ENCODE data around the gene SPSB4.

Gene SPSB4

DNA sequence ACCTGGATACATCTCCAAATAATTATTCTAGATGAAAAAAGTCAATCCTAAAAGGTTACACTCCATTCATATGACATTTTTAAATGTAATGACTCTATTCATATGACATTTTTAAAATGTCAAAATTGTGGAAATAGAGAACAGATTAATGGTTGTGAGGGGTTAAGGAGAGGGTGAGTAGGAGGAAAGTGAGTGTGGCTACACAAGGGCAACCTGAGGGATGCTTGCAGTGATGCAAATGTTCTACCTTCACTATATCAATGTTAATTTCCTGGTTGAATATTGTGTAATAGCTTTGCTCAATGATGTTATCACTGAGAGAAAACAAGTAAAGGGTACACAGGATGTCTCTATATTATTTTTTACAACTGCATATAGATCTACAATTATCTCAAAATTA is 125.6 kb downstream of the SPSB4 start:
- TF ChIP-seq ZNF140 (tag by site-specific recombination; IDR thresholded peaks at IDR 0.05) (no peak), ZNF10 (tag by site-specific recombination; IDR thresholded peaks at IDR 0.05) (no peak), ZNF366 (tag by site-specific recombination; conservative IDR thresholded peaks at IDR 0.05) (no peak), ZNF174 (tag by site-specific recombination; IDR thresholded peaks at IDR 0.05) (no peak), TRIM28 (IDR thresholded peaks at IDR 0.05; ENCODE audit: borderline replicate concordance, low read length) (no peak), ZIC2 (tag by site-specific recombination; IDR thresholded peaks at IDR 0.05) (no peak), ZNF311 (tag by site-specific recombination; IDR thresholded peaks at IDR 0.05; ENCODE audit: borderline replicate concordance) (no peak), ZBTB7A (tag by site-specific recombination; IDR thresholded peaks at IDR 0.05; ENCODE audit: low read depth) (no peak), ZNF785 (tag by site-specific recombination; IDR thresholded peaks at IDR 0.05) (no peak), PRDM1 (tag by site-specific recombination; IDR thresholded peaks at IDR 0.05) (no peak), ZBTB20 (tag by site-specific recombination; IDR thresholded peaks at IDR 0.05) (no peak), KLF1 (tag by site-specific recombination; IDR thresholded peaks at IDR 0.05) (no peak), ZNF169 (tag by site-specific recombination; IDR thresholded peaks at IDR 0.05) (no peak), ZNF155 (tag by site-specific recombination; IDR thresholded peaks at IDR 0.05) (no peak)
- TF ChIP-seq, protein P1, sequence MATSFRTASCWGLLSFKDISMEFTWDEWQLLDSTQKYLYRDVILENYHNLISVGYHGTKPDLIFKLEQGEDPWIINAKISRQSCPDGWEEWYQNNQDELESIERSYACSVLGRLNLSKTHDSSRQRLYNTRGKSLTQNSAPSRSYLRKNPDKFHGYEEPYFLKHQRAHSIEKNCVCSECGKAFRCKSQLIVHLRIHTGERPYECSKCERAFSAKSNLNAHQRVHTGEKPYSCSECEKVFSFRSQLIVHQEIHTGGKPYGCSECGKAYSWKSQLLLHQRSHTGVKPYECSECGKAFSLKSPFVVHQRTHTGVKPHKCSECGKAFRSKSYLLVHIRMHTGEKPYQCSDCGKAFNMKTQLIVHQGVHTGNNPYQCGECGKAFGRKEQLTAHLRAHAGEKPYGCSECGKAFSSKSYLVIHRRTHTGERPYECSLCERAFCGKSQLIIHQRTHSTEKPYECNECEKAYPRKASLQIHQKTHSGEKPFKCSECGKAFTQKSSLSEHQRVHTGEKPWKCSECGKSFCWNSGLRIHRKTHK (tag by site-specific recombination; IDR thresholded peaks at IDR 0.05) = no peak
- TF ChIP-seq, protein P2, sequence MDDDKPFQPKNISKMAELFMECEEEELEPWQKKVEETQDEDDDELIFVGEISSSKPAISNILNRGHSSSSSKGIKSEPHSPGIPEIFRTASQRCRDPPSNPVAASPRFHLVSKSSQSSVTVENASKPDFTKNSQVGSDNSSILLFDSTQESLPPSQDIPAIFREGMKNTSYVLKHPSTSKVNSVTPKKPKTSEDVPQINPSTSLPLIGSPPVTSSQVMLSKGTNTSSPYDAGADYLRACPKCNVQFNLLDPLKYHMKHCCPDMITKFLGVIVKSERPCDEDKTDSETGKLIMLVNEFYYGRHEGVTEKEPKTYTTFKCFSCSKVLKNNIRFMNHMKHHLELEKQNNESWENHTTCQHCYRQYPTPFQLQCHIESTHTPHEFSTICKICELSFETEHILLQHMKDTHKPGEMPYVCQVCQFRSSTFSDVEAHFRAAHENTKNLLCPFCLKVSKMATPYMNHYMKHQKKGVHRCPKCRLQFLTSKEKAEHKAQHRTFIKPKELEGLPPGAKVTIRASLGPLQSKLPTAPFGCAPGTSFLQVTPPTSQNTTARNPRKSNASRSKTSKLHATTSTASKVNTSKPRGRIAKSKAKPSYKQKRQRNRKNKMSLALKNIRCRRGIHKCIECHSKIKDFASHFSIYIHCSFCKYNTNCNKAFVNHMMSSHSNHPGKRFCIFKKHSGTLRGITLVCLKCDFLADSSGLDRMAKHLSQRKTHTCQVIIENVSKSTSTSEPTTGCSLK (tag by site-specific recombination; IDR thresholded peaks at IDR 0.05) = no peak
- POLR2A ChIA-PET = no interaction called here
- CTCF ChIA-PET = interaction anchor here (0.6 to 1.1 kb wide), 2 partner anchors 15 to 279 kb away, joined by 3 read pairs; no protein-coding TSS in a partner anchor

GRCh38 chr3:141178026-141178425 is 126.9 kb downstream of the SPSB4 start:
- POLR2A ChIA-PET = no interaction called here
- TF ChIP-seq ZNF214 (tag by site-specific recombination; IDR thresholded peaks at IDR 0.05; ENCODE audit: borderline replicate concordance) (no peak), ZNF239 (tag by site-specific recombination; IDR thresholded peaks at IDR 0.05) (no peak), ZNF2 (tag by site-specific recombination; IDR thresholded peaks at IDR 0.05) (no peak), ZNF501 (tag by site-specific recombination; IDR thresholded peaks at IDR 0.05) (no peak), ZNF664 (tag by site-specific recombination; IDR thresholded peaks at IDR 0.05) (no peak)
- CTCF ChIA-PET = interaction anchor here (0.6 to 1.1 kb wide), 2 partner anchors 14 to 54 kb away, joined by 3 read pairs; partner anchors contain the start of gene PXYLP1
- Histone ChIP-seq H3K4me3 (ENCODE audit: low read depth, low read length) (no peak overlapping the region), H3K27ac (ENCODE audit: extremely low read depth, low read depth, low read length) (no peak overlapping the region), H3K4me1 (ENCODE audit: control insufficient read depth, insufficient read depth, low read length) (no peaks in the 10 kb centered on the region), H3K9me3 (ENCODE audit: control insufficient read depth, insufficient read depth, low read depth, low read length) (no peaks in the 10 kb centered on the region), H3K36me3 (ENCODE audit: control insufficient read depth in 2 of 2, insufficient read depth in 1 of 2, low read length in 2 of 2) (no peaks in the 10 kb centered on the region)

More for the DNA sequence above, 125.6 kb downstream of the SPSB4 start:
- no peak overlapping the region for H3K4me3 ChIP-seq (ENCODE audit: low read depth, low read length)
- H3K27ac ChIP-seq (ENCODE audit: extremely low read depth, low read depth, low read length) = no peak overlapping the region
- no peaks in the 10 kb centered on the region for H3K4me1 ChIP-seq (ENCODE audit: control insufficient read depth, insufficient read depth, low read length)
- no peaks in the 10 kb centered on the region for H3K36me3 ChIP-seq (ENCODE audit: control insufficient read depth in 2 of 2, insufficient read depth in 1 of 2, low read length in 2 of 2)
- no peaks in the 10 kb centered on the region for H3K9me3 ChIP-seq (ENCODE audit: control insufficient read depth, insufficient read depth, low read depth, low read length)

DNA sequence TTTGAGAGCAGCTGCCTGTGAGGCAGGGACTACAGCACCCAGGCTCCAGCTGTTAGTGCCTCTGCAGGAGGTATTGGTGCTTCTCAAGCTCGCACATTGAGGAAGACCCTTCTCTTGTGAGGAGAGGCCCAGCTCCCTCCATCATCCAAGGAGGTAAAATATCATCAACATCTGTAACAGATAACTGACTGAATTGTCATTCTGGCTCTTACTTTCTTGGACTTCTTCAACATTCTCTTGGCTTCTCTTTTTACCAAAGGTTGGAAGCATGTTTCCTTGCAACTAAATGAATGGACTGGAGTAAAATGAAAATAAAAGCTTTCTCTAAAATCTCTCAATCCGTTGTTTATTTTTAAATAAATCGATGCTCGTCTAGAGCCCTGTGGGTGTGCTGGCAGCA is 127.4 kb downstream of the SPSB4 start:
- Histone ChIP-seq H3K4me3 (ENCODE audit: low read depth, low read length) (no peak overlapping the region), H3K27ac (ENCODE audit: extremely low read depth, low read depth, low read length) (no peak overlapping the region), H3K9me3 (ENCODE audit: control insufficient read depth, insufficient read depth, low read depth, low read length) (no peaks in the 10 kb centered on the region), H3K36me3 (ENCODE audit: control insufficient read depth in 2 of 2, insufficient read depth in 1 of 2, low read length in 2 of 2) (no peaks in the 10 kb centered on the region), H3K4me1 (ENCODE audit: control insufficient read depth, insufficient read depth, low read length) (no peaks in the 10 kb centered on the region)
- ChIA-PET POLR2A (no interaction called here), CTCF (interaction anchor here (0.6 to 1.1 kb wide), 3 partner anchors 13 to 53 kb away, joined by 3 read pairs; partner anchors contain the start of gene PXYLP1)
- no peak for TF ChIP-seq ZNF354C (tag by site-specific recombination; IDR thresholded peaks at IDR 0.05; ENCODE audit: borderline replicate concordance, low read depth)
- TF ChIP-seq ZSCAN16 (tag by site-specific recombination; IDR thresholded peaks at IDR 0.05) = no peak
- no peak for TF ChIP-seq ZNF23 (tag by site-specific recombination; IDR thresholded peaks at IDR 0.05; ENCODE audit: borderline replicate concordance)
- no peak for TF ChIP-seq ZNF561 (tag by site-specific recombination; IDR thresholded peaks at IDR 0.05; ENCODE audit: borderline replicate concordance)
- TF ChIP-seq ZNF560 (tag by site-specific recombination; IDR thresholded peaks at IDR 0.05; ENCODE audit: borderline replicate concordance) = no peak
- TF ChIP-seq ZNF785 (tag by site-specific recombination; IDR thresholded peaks at IDR 0.05) = no peak
- TF ChIP-seq ZNF274 (IDR thresholded peaks at IDR 0.05; ENCODE audit: low read length) = no peak
- TF ChIP-seq ZNF274 (tag by site-specific recombination; IDR thresholded peaks at IDR 0.05; ENCODE audit: borderline replicate concordance) = no peak
- no peak for TF ChIP-seq ELK4 (IDR thresholded peaks at IDR 0.05; ENCODE audit: borderline replicate concordance, low read depth, low read length)
- no peak for TF ChIP-seq GLIS2 (tag by site-specific recombination; IDR thresholded peaks at IDR 0.05)
- no peak for TF ChIP-seq OVOL3 (tag by site-specific recombination; IDR thresholded peaks at IDR 0.05)
